ENCODE results near the gene CDH23. TPM values are rescaled to one million over a fixed set of nuclear protein-coding genes. Genes with fewer than 3 reads are reported as not detected.

Gene CDH23
- total and polyA plus RNA-seq, 9 of the 15 experiments (the other 6 are each of a cell fraction or from before 2014, with no cell fraction given): 0.18 to 1.2 (median 0.47) TPM

- no peak for TF ChIP-seq LEF1 (IDR thresholded peaks at IDR 0.05)
- no peak for TF ChIP-seq HOMEZ (CRISPR knock-in tag; IDR thresholded peaks at IDR 0.05)
- no peak for TF ChIP-seq MLLT1 (IDR thresholded peaks at IDR 0.05)
- no peak for TF ChIP-seq TBP (optimal IDR thresholded peaks at IDR 0.05; ENCODE audit: low read depth, low read length)
- no peak for TF ChIP-seq ZSCAN32 (CRISPR knock-in tag; IDR thresholded peaks at IDR 0.05)
- TF ChIP-seq ELF1 (tag; IDR thresholded peaks at IDR 0.05): peak; percentile 77
- TF ChIP-seq WHSC1 (IDR thresholded peaks at IDR 0.05; ENCODE audit: low read length): no peak
- TF ChIP-seq MIER1 (IDR thresholded peaks at IDR 0.05; ENCODE audit: low read depth): no peak
- no peak for TF ChIP-seq HDAC2 (IDR thresholded peaks at IDR 0.05)
- TF ChIP-seq ZBTB40 (IDR thresholded peaks at IDR 0.05): no peak
- no peak for TF ChIP-seq ZBTB40 (CRISPR knock-in tag; IDR thresholded peaks at IDR 0.05)
- no peak for TF ChIP-seq HCFC1 (IDR thresholded peaks at IDR 0.05; ENCODE audit: low read depth, low read length)
- no peak for TF ChIP-seq ZNF384 (IDR thresholded peaks at IDR 0.05; ENCODE audit: low read depth, low read length)
- TF ChIP-seq HNRNPL (IDR thresholded peaks at IDR 0.05; ENCODE audit: low read depth, low read length): no peak
- no peak for TF ChIP-seq POU5F1 (IDR thresholded peaks at IDR 0.05; ENCODE audit: borderline replicate concordance, low read depth, low read length, partially characterized antibody)
Measured at GRCh38 chr10:71713135-71714030, 316.7 kb downstream of the CDH23 start (continued).
